Measurements from ENCODE around the gene GNG13. TPM values are rescaled to one million over a fixed set of nuclear protein-coding genes. Genes with fewer than 3 reads are reported as not detected.

Gene GNG13
- total and polyA plus RNA-seq, 2 donors (not counting 3 experiments of a cell fraction or from before 2014, with no cell fraction given): not detected

- no peak for DNase-seq (ENCODE audit: low read depth, low spot score)
- Histone ChIP-seq H2AFZ (ENCODE audit: low read depth, low read length) (no peak overlapping the region), H3K79me2 (ENCODE audit: control insufficient read depth, insufficient read depth, low read length) (no peaks in the 10 kb centered on the region), H3K36me3 (ENCODE audit: control insufficient read depth in 2 of 2, extremely low read depth in 1 of 2, insufficient read depth in 2 of 2, low read length in 2 of 2) (no peaks in the 10 kb centered on the region), H3K27ac (ENCODE audit: insufficient read depth, low read depth, low read length) (no peak overlapping the region), H4K20me1 (replicated peaks; ENCODE audit: control insufficient read depth, extremely low read depth, insufficient read depth, low read length) (no peaks in the 10 kb centered on the region), H3K9me3 (replicated peaks; ENCODE audit: control insufficient read depth, insufficient read depth, low read length) (no peaks in the 10 kb centered on the region), H3K4me3 (replicated peaks in 1 of 3; ENCODE audit: insufficient read depth in 1 of 3, low read depth in 1 of 3, low read length in 3 of 3) (no peak overlapping the region), H3K4me1 (ENCODE audit: control insufficient read depth, extremely low read depth, insufficient read depth, low read length) (no peaks in the 10 kb centered on the region), H3K9ac (replicated peaks; ENCODE audit: extremely low read depth, insufficient read depth, low read length) (no peak overlapping the region), H3K9me1 (replicated peaks; ENCODE audit: control insufficient read depth, extremely low read depth, insufficient read depth, low read length) (no peaks in the 10 kb centered on the region), H3K27me3 (ENCODE audit: control insufficient read depth in 2 of 2, insufficient read depth in 2 of 2, low read length in 2 of 2) (peaks cover 0 to 14% of the 10 kb centered on the region in 2 experiments), H3K4me2 (ENCODE audit: insufficient read depth, low read length) (no peak overlapping the region)
- intact Hi-C loops (cut with micrococcal nuclease) (no loop called here), dilution Hi-C loops (cut with MboI; ENCODE audit: extremely low pct_ligation_motif_present, low sequenced_read_pairs) (no loop called here)
- FAIRE-seq: no peak
- ChIA-PET POLR2A (no interaction called here), CTCF (no interaction called here)
- TF ChIP-seq JUN (IDR thresholded peaks at IDR 0.05; ENCODE audit: borderline replicate concordance, insufficient read depth, insufficient read length, low read depth): no peak
- no peak for TF ChIP-seq GATA2 (IDR thresholded peaks at IDR 0.05; ENCODE audit: insufficient read depth, insufficient read length, low read depth, low read length)
- no peak for TF ChIP-seq EZH2 (IDR thresholded peaks at IDR 0.05; ENCODE audit: borderline replicate concordance, low read depth, low read length, severe bottlenecking)
- TF ChIP-seq MYC (IDR thresholded peaks at IDR 0.05; ENCODE audit: low read depth, low read length): no peak
- TF ChIP-seq FOS (IDR thresholded peaks at IDR 0.05; ENCODE audit: borderline replicate concordance, insufficient read depth, low read length): no peak
- TF ChIP-seq, protein P1, sequence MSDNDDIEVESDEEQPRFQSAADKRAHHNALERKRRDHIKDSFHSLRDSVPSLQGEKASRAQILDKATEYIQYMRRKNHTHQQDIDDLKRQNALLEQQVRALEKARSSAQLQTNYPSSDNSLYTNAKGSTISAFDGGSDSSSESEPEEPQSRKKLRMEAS (IDR thresholded peaks at IDR 0.05; ENCODE audit: insufficient read depth, insufficient read length): no peak
- TF ChIP-seq, protein P2, sequence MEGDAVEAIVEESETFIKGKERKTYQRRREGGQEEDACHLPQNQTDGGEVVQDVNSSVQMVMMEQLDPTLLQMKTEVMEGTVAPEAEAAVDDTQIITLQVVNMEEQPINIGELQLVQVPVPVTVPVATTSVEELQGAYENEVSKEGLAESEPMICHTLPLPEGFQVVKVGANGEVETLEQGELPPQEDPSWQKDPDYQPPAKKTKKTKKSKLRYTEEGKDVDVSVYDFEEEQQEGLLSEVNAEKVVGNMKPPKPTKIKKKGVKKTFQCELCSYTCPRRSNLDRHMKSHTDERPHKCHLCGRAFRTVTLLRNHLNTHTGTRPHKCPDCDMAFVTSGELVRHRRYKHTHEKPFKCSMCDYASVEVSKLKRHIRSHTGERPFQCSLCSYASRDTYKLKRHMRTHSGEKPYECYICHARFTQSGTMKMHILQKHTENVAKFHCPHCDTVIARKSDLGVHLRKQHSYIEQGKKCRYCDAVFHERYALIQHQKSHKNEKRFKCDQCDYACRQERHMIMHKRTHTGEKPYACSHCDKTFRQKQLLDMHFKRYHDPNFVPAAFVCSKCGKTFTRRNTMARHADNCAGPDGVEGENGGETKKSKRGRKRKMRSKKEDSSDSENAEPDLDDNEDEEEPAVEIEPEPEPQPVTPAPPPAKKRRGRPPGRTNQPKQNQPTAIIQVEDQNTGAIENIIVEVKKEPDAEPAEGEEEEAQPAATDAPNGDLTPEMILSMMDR (IDR thresholded peaks at IDR 0.05; ENCODE audit: extremely low read depth in 1 of 2, insufficient read depth in 1 of 2, low read depth in 1 of 2, low read length in 2 of 2): no peak
- TF ChIP-seq POLR2A (IDR thresholded peaks at IDR 0.05; ENCODE audit: low read depth, low read length): no peak
- no peak for TF ChIP-seq POLR2AphosphoS5 (IDR thresholded peaks at IDR 0.05; ENCODE audit: insufficient read depth, low read depth, low read length)
- no TSS peak for BruUV-seq (replicated peaks)
Measured at GRCh38 chr16:818132-818531, 17.6 kb upstream of the GNG13 start.
